Stomach (tissue), 4 donors: ENCODE data around the gene AREL1.

Experiments used
- CTCF ChIP-seq, 7 experiments: fragments of 450-650 bp in 4 of 7; fragments of 200-600 bp in 3 of 7; sonication (generic) in 3 of 7; IDR thresholded peaks; one replicate each; pipeline ENCODE4 v1.5.1; 2016 to 2019; ENCODE audit warnings: antibody characterized with exemption in 7 of 7, control low read depth in 2 of 7, mild to moderate bottlenecking in 1 of 7
- EP300 ChIP-seq: sonication (generic); formaldehyde crosslinking; IDR thresholded peaks from one replicate; pipeline ENCODE4 v1.6.1; 2017; ENCODE audit warnings: antibody characterized with exemption

- no peak for TF ChIP-seq CTCF (IDR thresholded peaks at IDR 0.05)
- no peak for TF ChIP-seq EP300
These were observed 75.7 kb downstream of the AREL1 start for GRCh38 chr14:74637178-74637550.
